Activated naive CD4-positive, alpha-beta T cell treated with anti-CD3 and anti-CD28 coated beads, Interleukin-2, amount 50 U/mL, for 24 hours (primary cell): ENCODE data around the gene EVA1A.

Experiments used
- H3K27ac Mint-ChIP-seq: one replicate; pipeline ENCODE4 v1.8.0; 2021; ENCODE audit warnings: mild to moderate bottlenecking, mixed read lengths
- H3K27me3 Mint-ChIP-seq: one replicate; pipeline ENCODE4 v1.8.0; 2021; ENCODE audit warnings: mixed read lengths
- H3K36me3 Mint-ChIP-seq: one replicate; pipeline ENCODE4 v1.8.0; 2021; ENCODE audit warnings: mixed read lengths
- H3K4me1 Mint-ChIP-seq: one replicate; pipeline ENCODE4 v1.8.0; 2021; ENCODE audit warnings: mixed read lengths
- H3K4me3 Mint-ChIP-seq: one replicate; pipeline ENCODE4 v1.8.0; 2021; ENCODE audit warnings: mild to moderate bottlenecking, mixed read lengths
- H3K9me3 Mint-ChIP-seq: one replicate; pipeline ENCODE4 v1.8.0; 2021; ENCODE audit warnings: mixed read lengths

EVA1A gene

GRCh38 chr2:75522543-75523312 is 38.0 kb downstream of the EVA1A start:
- Mint-ChIP-seq H3K9me3 (no peaks in the 10 kb centered on the region), H3K4me1 (no peaks in the 10 kb centered on the region), H3K4me3 (no peak overlapping the region), H3K27ac (no peak overlapping the region), H3K27me3 (peaks cover 9% of the 10 kb centered on the region), H3K36me3 (no peaks in the 10 kb centered on the region)

GRCh38 chr2:75521225-75521872 is 39.4 kb downstream of the EVA1A start:
- H3K4me1 Mint-ChIP-seq: no peaks in the 10 kb centered on the region
- no peaks in the 10 kb centered on the region for H3K36me3 Mint-ChIP-seq
- H3K27ac Mint-ChIP-seq: no peak overlapping the region
- H3K4me3 Mint-ChIP-seq: no peak overlapping the region
- H3K9me3 Mint-ChIP-seq: no peaks in the 10 kb centered on the region
- H3K27me3 Mint-ChIP-seq: peaks cover 4% of the 10 kb centered on the region

GRCh38 chr2:75519843-75520242 is 40.9 kb downstream of the EVA1A start:
- Mint-ChIP-seq H3K4me3 (no peak overlapping the region), H3K27ac (no peak overlapping the region), H3K9me3 (no peaks in the 10 kb centered on the region), H3K4me1 (no peaks in the 10 kb centered on the region), H3K36me3 (no peaks in the 10 kb centered on the region), H3K27me3 (peaks cover 4% of the 10 kb centered on the region)

GRCh38 chr2:75518638-75519465 is 41.9 kb downstream of the EVA1A start:
- H3K9me3 Mint-ChIP-seq: no peaks in the 10 kb centered on the region
- no peak overlapping the region for H3K27ac Mint-ChIP-seq
- H3K27me3 Mint-ChIP-seq: peaks cover 6% of the 10 kb centered on the region
- H3K4me1 Mint-ChIP-seq: no peaks in the 10 kb centered on the region
- H3K36me3 Mint-ChIP-seq: no peaks in the 10 kb centered on the region
- H3K4me3 Mint-ChIP-seq: no peak overlapping the region

- Mint-ChIP-seq H3K36me3 (no peaks in the 10 kb centered on the region), H3K27me3 (peaks cover 6% of the 10 kb centered on the region), H3K4me1 (no peaks in the 10 kb centered on the region), H3K27ac (no peak overlapping the region), H3K4me3 (no peak overlapping the region), H3K9me3 (peaks cover 3% of the 10 kb centered on the region)
Observed at GRCh38 chr2:75517547-75518230, 43.0 kb downstream of the EVA1A start.

- H3K27ac Mint-ChIP-seq: no peak overlapping the region
- H3K27me3 Mint-ChIP-seq: peaks cover 6% of the 10 kb centered on the region
- H3K4me3 Mint-ChIP-seq: no peak overlapping the region
- H3K4me1 Mint-ChIP-seq: no peaks in the 10 kb centered on the region
- peaks cover 11% of the 10 kb centered on the region for H3K9me3 Mint-ChIP-seq
- peaks cover 2% of the 10 kb centered on the region for H3K36me3 Mint-ChIP-seq
Observed at GRCh38 chr2:75516378-75517360, 44.1 kb downstream of the EVA1A start.

- Mint-ChIP-seq H3K27ac (no peak overlapping the region), H3K27me3 (peaks cover 6% of the 10 kb centered on the region), H3K4me3 (no peak overlapping the region), H3K9me3 (peaks cover 17% of the 10 kb centered on the region), H3K36me3 (peaks cover 2% of the 10 kb centered on the region), H3K4me1 (no peaks in the 10 kb centered on the region)
Observed at GRCh38 chr2:75515584-75516368, 45.0 kb downstream of the EVA1A start.

GRCh38 chr2:75513616-75514170 is 47.0 kb downstream of the EVA1A start:
- peaks cover 17% of the 10 kb centered on the region for H3K9me3 Mint-ChIP-seq
- H3K4me1 Mint-ChIP-seq: no peaks in the 10 kb centered on the region
- peaks cover 2% of the 10 kb centered on the region for H3K36me3 Mint-ChIP-seq
- H3K27me3 Mint-ChIP-seq: peaks cover 10% of the 10 kb centered on the region
- H3K27ac Mint-ChIP-seq: no peak overlapping the region
- no peak overlapping the region for H3K4me3 Mint-ChIP-seq

- Mint-ChIP-seq H3K4me3 (no peak overlapping the region), H3K4me1 (no peaks in the 10 kb centered on the region), H3K27me3 (peaks cover 9% of the 10 kb centered on the region), H3K36me3 (peaks cover 2% of the 10 kb centered on the region), H3K9me3 (peaks cover 17% of the 10 kb centered on the region), H3K27ac (no peak overlapping the region)
Observed at GRCh38 chr2:75512455-75513212, 48.1 kb downstream of the EVA1A start.

- no peak overlapping the region for H3K27ac Mint-ChIP-seq
- H3K27me3 Mint-ChIP-seq: peaks cover 8% of the 10 kb centered on the region
- H3K4me1 Mint-ChIP-seq: no peaks in the 10 kb centered on the region
- H3K9me3 Mint-ChIP-seq: peaks cover 2% of the 10 kb centered on the region
- H3K36me3 Mint-ChIP-seq: no peaks in the 10 kb centered on the region
- H3K4me3 Mint-ChIP-seq: no peak overlapping the region
Observed at GRCh38 chr2:75506101-75506697, 54.5 kb downstream of the EVA1A start.

- Mint-ChIP-seq H3K9me3 (no peaks in the 10 kb centered on the region), H3K36me3 (no peaks in the 10 kb centered on the region), H3K27ac (no peak overlapping the region), H3K4me3 (no peak overlapping the region), H3K4me1 (no peaks in the 10 kb centered on the region), H3K27me3 (peaks cover 10% of the 10 kb centered on the region)
Observed at GRCh38 chr2:75505012-75505411, 55.7 kb downstream of the EVA1A start.

GRCh38 chr2:75503048-75503607 is 57.6 kb downstream of the EVA1A start:
- no peaks in the 10 kb centered on the region for H3K4me1 Mint-ChIP-seq
- H3K4me3 Mint-ChIP-seq: no peak overlapping the region

More at GRCh38 chr2:75503048-75503607, 57.6 kb downstream of the EVA1A start:
- no peak overlapping the region for H3K27ac Mint-ChIP-seq
- H3K36me3 Mint-ChIP-seq: no peaks in the 10 kb centered on the region
- H3K27me3 Mint-ChIP-seq: peaks cover 2% of the 10 kb centered on the region
- H3K9me3 Mint-ChIP-seq: no peaks in the 10 kb centered on the region
